ENCODE measurements around the gene PSEN1. TPM values are rescaled to one million over a fixed set of nuclear protein-coding genes. Genes with fewer than 3 reads are reported as not detected.

PSEN1 gene
- total RNA-seq, 2 experiments from 2014 or later: 31.2 to 31.6 TPM

GRCh38 chr14:73266317-73266716, 130.0 kb downstream of the PSEN1 start:
- Mint-ChIP-seq H3K27ac (no peak overlapping the region), H3K27me3 (peaks cover 14% of the 10 kb centered on the region), H3K4me1 (peaks cover 7% of the 10 kb centered on the region), H3K4me3 (no peak overlapping the region), H3K9me3 (ENCODE audit: low read depth) (no peaks in the 10 kb centered on the region), H3K36me3 (ENCODE audit: low read depth) (no peaks in the 10 kb centered on the region)
- DNase-seq (peak; percentile 4), ATAC-seq (no peak)
- CTCF ChIA-PET: interaction anchor here (1.2 kb wide), 1 partner anchor 29 kb away, joined by 3 read pairs; no protein-coding TSS in a partner anchor
- intact Hi-C loops (cut with DNase I, micrococcal nuclease): no loop called here
- POLR2A ChIA-PET: no interaction called here

GRCh38 chr14:73267474-73267873, 131.2 kb downstream of the PSEN1 start:
- H3K9me3 Mint-ChIP-seq (ENCODE audit: low read depth): no peaks in the 10 kb centered on the region
- peaks cover 7% of the 10 kb centered on the region for H3K4me1 Mint-ChIP-seq
- DNase-seq: no peak
- POLR2A ChIA-PET: no interaction called here
- H3K27ac Mint-ChIP-seq: no peak overlapping the region
- H3K36me3 Mint-ChIP-seq (ENCODE audit: low read depth): no peaks in the 10 kb centered on the region
- intact Hi-C loops (cut with DNase I, micrococcal nuclease): no loop called here
- CTCF ChIA-PET: interaction anchor here (0.7 kb wide), 1 partner anchor 115 kb away, joined by 3 read pairs; no protein-coding TSS in a partner anchor
- peaks cover 14% of the 10 kb centered on the region for H3K27me3 Mint-ChIP-seq
- H3K4me3 Mint-ChIP-seq: no peak overlapping the region
- ATAC-seq: no peak

- Mint-ChIP-seq H3K36me3 (ENCODE audit: low read depth) (peaks cover 7% of the 10 kb centered on the region), H3K27me3 (peaks cover 11% of the 10 kb centered on the region), H3K27ac (no peak overlapping the region), H3K9me3 (ENCODE audit: low read depth) (no peaks in the 10 kb centered on the region), H3K4me1 (peaks cover 7% of the 10 kb centered on the region), H3K4me3 (peak overlapping the region; percentile 34)
- peak; percentile 37 for DNase-seq
- intact Hi-C loops (cut with DNase I, micrococcal nuclease): no loop called here
- peak; percentile 59 for ATAC-seq
- ChIA-PET CTCF (interaction anchor here (2.2 kb wide), 1 partner anchor 202 kb away, joined by 7 read pairs; no protein-coding TSS in a partner anchor), POLR2A (no interaction called here)
Observed at GRCh38 chr14:73269729-73270531, 133.6 kb downstream of the PSEN1 start.

- POLR2A ChIA-PET: interaction anchor here (0.6 to 1.2 kb wide), 2 partner anchors 20 to 195 kb away, joined by 3 read pairs; no protein-coding TSS in a partner anchor
- no peak overlapping the region for H3K4me3 Mint-ChIP-seq
- no peak for DNase-seq
- peaks cover 17% of the 10 kb centered on the region for H3K36me3 Mint-ChIP-seq (ENCODE audit: low read depth)
- H3K4me1 Mint-ChIP-seq: peaks cover 7% of the 10 kb centered on the region
- H3K27ac Mint-ChIP-seq: no peak overlapping the region
- H3K27me3 Mint-ChIP-seq: peaks cover 11% of the 10 kb centered on the region
- CTCF ChIA-PET: interaction anchor here (1.1 to 2.0 kb wide), 2 partner anchors 10 to 23 kb away, joined by 4 read pairs; no protein-coding TSS in a partner anchor
- intact Hi-C loops (cut with DNase I, micrococcal nuclease): no loop called here
- ATAC-seq: no peak
- no peaks in the 10 kb centered on the region for H3K9me3 Mint-ChIP-seq (ENCODE audit: low read depth)
Observed at GRCh38 chr14:73272393-73272792, 136.1 kb downstream of the PSEN1 start.

Other genes starting within 250 kb of the PSEN1 start
- under 1 TPM; 0.25 to 0.39 TPM for gene DPF3, start 242.4 kb upstream of the PSEN1 start, total RNA-seq
- 10 to 100 TPM; 16.0 to 21.7 TPM for gene DCAF4, start 210.0 kb upstream of the PSEN1 start, total RNA-seq
- 1 to 10 TPM; 8.3 to 9.4 TPM for gene ZFYVE1, start 109.4 kb upstream of the PSEN1 start, total RNA-seq
- gene RBM25, start 78.0 kb upstream of the PSEN1 start, total RNA-seq: 100 to 1,000 TPM in 1 of 2 experiments, 10 to 100 TPM in 1; 95.6 to 115 TPM
- gene PAPLN, start 101.0 kb downstream of the PSEN1 start, total RNA-seq: under 1 TPM; 0.21 to 0.30 TPM